ENCODE data around the gene STAC.

STAC gene

GRCh38 chr3:36405190-36405589 is 24.9 kb downstream of the STAC start:
- Histone ChIP-seq H2AFZ (ENCODE audit: low read length) (no peak overlapping the region), H3F3A (ENCODE audit: insufficient read depth, low read length) (peaks cover 2% of the 10 kb centered on the region; the same call in 1 of the 2 replicates), H3K27ac (ENCODE audit: low read length) (no peak overlapping the region), H3K9me3 (replicated peaks; ENCODE audit: insufficient read depth, low read length) (no peaks in the 10 kb centered on the region), H3K4me1 (ENCODE audit: low read length) (peaks cover 10% of the 10 kb centered on the region), H3K9me2 (replicated peaks; ENCODE audit: insufficient read depth, low read length) (no peaks in the 10 kb centered on the region), H3K4me2 (ENCODE audit: low read depth, low read length) (no peak overlapping the region), H3K27me3 (replicated peaks; ENCODE audit: insufficient read depth, low read length) (no peaks in the 10 kb centered on the region), H3K4me3 (ENCODE audit: low read length) (no peak overlapping the region), H3K9ac (ENCODE audit: low read length) (no peak overlapping the region), H4K20me1 (ENCODE audit: insufficient read depth, low read length) (no peaks in the 10 kb centered on the region), H3K79me2 (ENCODE audit: low read length) (no peaks in the 10 kb centered on the region), H3K36me3 (replicated peaks; ENCODE audit: insufficient read depth, low read length) (no peaks in the 10 kb centered on the region)
- DNase-seq: no peak
- no peak for TF ChIP-seq EZH2phosphoT487 (IDR thresholded peaks at IDR 0.05; ENCODE audit: low read length)
- no peak for TF ChIP-seq EZH2 (optimal IDR thresholded peaks at IDR 0.05; ENCODE audit: low read depth, low read length)
- no peak for TF ChIP-seq CTCF (IDR thresholded peaks at IDR 0.05; ENCODE audit: low read length)

GRCh38 chr3:36408146-36408545 is 27.8 kb downstream of the STAC start:
- H3K27ac ChIP-seq (ENCODE audit: low read length): no peak overlapping the region
- H3K27me3 ChIP-seq (replicated peaks; ENCODE audit: insufficient read depth, low read length): no peaks in the 10 kb centered on the region
- H2AFZ ChIP-seq (ENCODE audit: low read length): no peak overlapping the region
- no peaks in the 10 kb centered on the region for H3K9me3 ChIP-seq (replicated peaks; ENCODE audit: insufficient read depth, low read length)
- no peak overlapping the region for H3K9ac ChIP-seq (ENCODE audit: low read length)
- H3K4me3 ChIP-seq (ENCODE audit: low read length): no peak overlapping the region
- H3K4me2 ChIP-seq (ENCODE audit: low read depth, low read length): no peak overlapping the region
- H3K36me3 ChIP-seq (replicated peaks; ENCODE audit: insufficient read depth, low read length): no peaks in the 10 kb centered on the region
- H4K20me1 ChIP-seq (ENCODE audit: insufficient read depth, low read length): no peaks in the 10 kb centered on the region
- no peaks in the 10 kb centered on the region for H3K9me2 ChIP-seq (replicated peaks; ENCODE audit: insufficient read depth, low read length)
- H3F3A ChIP-seq (ENCODE audit: insufficient read depth, low read length): no peaks in the 10 kb centered on the region
- TF ChIP-seq CTCF (IDR thresholded peaks at IDR 0.05; ENCODE audit: low read length): peak; percentile 34
- TF ChIP-seq EZH2 (optimal IDR thresholded peaks at IDR 0.05; ENCODE audit: low read depth, low read length): no peak
- no peak for TF ChIP-seq EZH2phosphoT487 (IDR thresholded peaks at IDR 0.05; ENCODE audit: low read length)
- no peaks in the 10 kb centered on the region for H3K4me1 ChIP-seq (ENCODE audit: low read length)
- no peaks in the 10 kb centered on the region for H3K79me2 ChIP-seq (ENCODE audit: low read length)
- no peak for DNase-seq

GRCh38 chr3:36409862-36410261 is 29.6 kb downstream of the STAC start:
- H3K9me3 ChIP-seq (replicated peaks; ENCODE audit: insufficient read depth, low read length): no peaks in the 10 kb centered on the region
- TF ChIP-seq CTCF (IDR thresholded peaks at IDR 0.05; ENCODE audit: low read length): no peak
- no peak for TF ChIP-seq EZH2 (optimal IDR thresholded peaks at IDR 0.05; ENCODE audit: low read depth, low read length)
- no peak for TF ChIP-seq EZH2phosphoT487 (IDR thresholded peaks at IDR 0.05; ENCODE audit: low read length)
- H4K20me1 ChIP-seq (ENCODE audit: insufficient read depth, low read length): no peaks in the 10 kb centered on the region
- H3K27me3 ChIP-seq (replicated peaks; ENCODE audit: insufficient read depth, low read length): no peaks in the 10 kb centered on the region
- no peaks in the 10 kb centered on the region for H3K9me2 ChIP-seq (replicated peaks; ENCODE audit: insufficient read depth, low read length)
- H3K4me1 ChIP-seq (ENCODE audit: low read length): no peaks in the 10 kb centered on the region
- H3F3A ChIP-seq (ENCODE audit: insufficient read depth, low read length): no peaks in the 10 kb centered on the region
- no peaks in the 10 kb centered on the region for H3K36me3 ChIP-seq (replicated peaks; ENCODE audit: insufficient read depth, low read length)
- H3K4me2 ChIP-seq (ENCODE audit: low read depth, low read length): no peak overlapping the region
- no peak overlapping the region for H3K27ac ChIP-seq (ENCODE audit: low read length)
- no peak overlapping the region for H3K4me3 ChIP-seq (ENCODE audit: low read length)
- H3K79me2 ChIP-seq (ENCODE audit: low read length): no peaks in the 10 kb centered on the region
- H3K9ac ChIP-seq (ENCODE audit: low read length): no peak overlapping the region
- H2AFZ ChIP-seq (ENCODE audit: low read length): no peak overlapping the region
- no peak for DNase-seq
